WERI-Rb-1 (cell line): ENCODE measurements around the gene IMP4.
"Not testable (repeated sequence)": the region's sequence is repeated elsewhere in the genome, so short reads cannot be mapped to it uniquely, and the experiment has no call there.

Experiments
- DNase-seq: peaks from one replicate; pipeline ENCODE4 v3.0.0-alpha.2; 2020
- H3K27ac ChIP-seq: fragments of 250-450 bp; sonication (Bioruptor Pico); 2 replicates; pipeline ENCODE4 v1.5.1; 2020; ENCODE audit warnings: mild to moderate bottlenecking, moderate library complexity
- H3K27me3 ChIP-seq: fragments of 250-450 bp; sonication (Bioruptor Pico); 2 replicates; pipeline ENCODE4 v1.5.1; 2021; ENCODE audit warnings: mild to moderate bottlenecking, low read depth, moderate library complexity; ENCODE audit not compliant: insufficient read depth, severe bottlenecking
- H3K36me3 ChIP-seq: fragments of 250-450 bp; sonication (Bioruptor Pico); 2 replicates; pipeline ENCODE4 v1.5.1; 2020; ENCODE audit warnings: mild to moderate bottlenecking, moderate library complexity
- H3K4me3 ChIP-seq: 2 replicates; pipeline ENCODE4 v1.5.1; 2011; ENCODE audit warnings: low read depth, mild to moderate bottlenecking, control low read depth, low read length
- H3K9me3 ChIP-seq: fragments of 250-450 bp; sonication (Bioruptor Pico); 2 replicates; pipeline ENCODE4 v1.5.1; 2021; ENCODE audit warnings: mild to moderate bottlenecking, moderate library complexity; ENCODE audit not compliant: severe bottlenecking
- CTCF ChIP-seq: IDR thresholded peaks from 2 replicates; pipeline ENCODE4 v1.5.1; 2011; ENCODE audit warnings: low read depth, mild to moderate bottlenecking, control low read depth, inconsistent platforms, low read length

The IMP4 gene

GRCh38 chr2:130318906-130319305 lies 23.8 kb upstream of the IMP4 start:
- H3K27ac ChIP-seq: no peak overlapping the region
- no peak overlapping the region for H3K4me3 ChIP-seq
- H3K9me3 ChIP-seq: no peaks in the 10 kb centered on the region
- DNase-seq: no peak
- TF ChIP-seq CTCF: no peak
- no peaks in the 10 kb centered on the region for H3K27me3 ChIP-seq
- H3K36me3 ChIP-seq: no peaks in the 10 kb centered on the region

GRCh38 chr2:130319536-130319935 lies 23.2 kb upstream of the IMP4 start:
- no peaks in the 10 kb centered on the region for H3K9me3 ChIP-seq
- TF ChIP-seq CTCF: no peak
- no peak overlapping the region for H3K4me3 ChIP-seq
- no peaks in the 10 kb centered on the region for H3K36me3 ChIP-seq
- no peaks in the 10 kb centered on the region for H3K27me3 ChIP-seq
- no peak for DNase-seq
- H3K27ac ChIP-seq: no peak overlapping the region

GRCh38 chr2:130327703-130328527 lies 14.8 kb upstream of the IMP4 start:
- no peak for TF ChIP-seq CTCF
- Histone ChIP-seq H3K9me3 (no peaks in the 10 kb centered on the region), H3K27me3 (no peaks in the 10 kb centered on the region), H3K36me3 (no peaks in the 10 kb centered on the region), H3K27ac (no peak overlapping the region), H3K4me3 (no peak overlapping the region)
- no peak for DNase-seq

- no peaks in the 10 kb centered on the region for H3K36me3 ChIP-seq
- H3K9me3 ChIP-seq: no peaks in the 10 kb centered on the region
- H3K27me3 ChIP-seq: no peaks in the 10 kb centered on the region
- no peak overlapping the region for H3K4me3 ChIP-seq
- DNase-seq: no peak
- no peak overlapping the region for H3K27ac ChIP-seq
- TF ChIP-seq CTCF: no peak
Observed at GRCh38 chr2:130328710-130329109, 14.0 kb upstream of the IMP4 start.

- peak; percentile 74 for DNase-seq
- peak overlapping the region; percentile 10 for H3K4me3 ChIP-seq
- TF ChIP-seq CTCF: peak; percentile 88
Observed at GRCh38 chr2:130332271-130333073, 10.2 kb upstream of the IMP4 start.

GRCh38 chr2:130333253-130333652 lies 9.4 kb upstream of the IMP4 start:
- DNase-seq, H3K27me3 ChIP-seq: not testable (repeated sequence)

More at GRCh38 chr2:130332271-130333073, 10.2 kb upstream of the IMP4 start:
- H3K27me3 ChIP-seq: no peaks in the 10 kb centered on the region
- no peak overlapping the region for H3K27ac ChIP-seq
- H3K36me3 ChIP-seq: no peaks in the 10 kb centered on the region
- peaks cover 3% of the 10 kb centered on the region for H3K9me3 ChIP-seq

More at GRCh38 chr2:130333253-130333652, 9.4 kb upstream of the IMP4 start:
- not testable (repeated sequence) for H3K27ac ChIP-seq, H3K36me3 ChIP-seq, H3K4me3 ChIP-seq, H3K9me3 ChIP-seq
